Pancreas (tissue), 10 donors: ENCODE results near the gene C9. TPM values are rescaled to one million over a fixed set of nuclear protein-coding genes. Genes with fewer than 3 reads are reported as not detected.
"Not testable (repeated sequence)": the region's sequence is repeated elsewhere in the genome, so short reads cannot be mapped to it uniquely, and the experiment has no call there.

Experiments used
- ATAC-seq, 4 donors: fragments of 200-7000 bp; cut with Tn5 transposase; one replicate each; pipeline versions ENCODE4 v1.8.0 to v1.9.1; 2020; ENCODE audit warnings: mild to moderate bottlenecking in 4 of 4, moderate library complexity in 4 of 4
- DNase-seq, 6 donors: peaks; one replicate each; pipeline ENCODE4 v3.0.0-alpha.2; 2020
- FAIRE-seq: peaks from 2 replicates; lab custom pipeline; 2012; peaks lifted over from hg19 to GRCh38; lab: Jason Lieb, UNC
- H3K27ac ChIP-seq, 4 donors: fragments of 200-600 bp; sonication (generic); 1 replicate in 3 of 4; 2 replicates in 1 of 4; pipeline versions ENCODE4 v1.5.0 to v1.8.0; 2020
- H3K27me3 ChIP-seq, 4 donors: fragments of 200-600 bp; one replicate each; pipeline ENCODE4 v1.8.0; 2021
- H3K36me3 ChIP-seq, 3 donors: fragments of 200-600 bp; sonication (generic) in 1 of 3; one replicate each; pipeline versions ENCODE4 v1.5.0 to v1.8.0; 2020 to 2021
- H3K4me1 ChIP-seq, 3 donors: fragments of 200-600 bp; one replicate each; pipeline ENCODE4 v1.8.0; 2021
- H3K4me3 ChIP-seq, 4 donors: fragments of 200-600 bp; sonication (generic) in 2 of 4; one replicate each; pipeline versions ENCODE4 v1.5.0 to v1.8.0; 2020 to 2021
- H3K9me3 ChIP-seq, 4 donors: fragments of 200-600 bp; one replicate each; pipeline ENCODE4 v1.8.0; 2021
- WGBS, 2 donors: extraction: QIAGEN DNeasy Blood & Tissue Kit; methylation state at CpG; one replicate each; pipeline ENCODE4 v1.1.7; 2013; 5-methylcytosine and 5-hydroxymethylcytosine counted together
- intact Hi-C, 3 donors: fragments of 100-400 bp; cut with DNase I; formaldehyde crosslinking; loops; one replicate each; pipeline versions ENCODE4 v1.11.1 to v1.14.2; 2022
- polyA plus RNA-seq, 2 donors: library from polyadenylated mRNA; stranded (reverse); fragments of 200-250 nt; gene quantifications; one replicate each; pipeline ENCODE4 v1.2.3, GENCODE V29; 2013
- total RNA-seq, 6 donors: library from RNA; stranded (reverse); fragmentation: NEBNext Ultra II Directional in 4 of 6; extraction: Animal tissue kit (Norgen Biotek cat#: 25700) in 4 of 6; gene quantifications; one replicate each; pipeline versions ENCODE4 v1.2.1 to v1.2.4, GENCODE V29; 2021 to 2023
- TF ChIP-seq, protein P1 (sequence below), 4 donors: fragments of 200-600 bp; sonication (generic) in 3 of 4; IDR thresholded peaks; one replicate each; pipeline versions ENCODE4 v1.5.0 to v1.8.0; 2021; ENCODE audit warnings: antibody characterized with exemption in 4 of 4
- donor health status: healthy with polysubstance abuse.
- donor health status: DM: no; HTN: no; CAD: no; lungs with moderate emphysema.
- donor health status: DM: no; HTN: no; CAD: no.
- donor health status: control.
- donor health status: control.
- donor health status: Bipolar disorder and iron deficiency.
- donor health status: DM: yes; HTN: yes; CAD: no.
- donor health status: DM: no; HTN: no; CAD: no.
- donor health status: DM: no; HTN: no; CAD: no.
- donor health status: DM: yes; HTN: yes; CAD: no.

The C9 gene
- total and polyA plus RNA-seq, 8 donors, result 0.82 TPM; not detected in 7

DNA sequence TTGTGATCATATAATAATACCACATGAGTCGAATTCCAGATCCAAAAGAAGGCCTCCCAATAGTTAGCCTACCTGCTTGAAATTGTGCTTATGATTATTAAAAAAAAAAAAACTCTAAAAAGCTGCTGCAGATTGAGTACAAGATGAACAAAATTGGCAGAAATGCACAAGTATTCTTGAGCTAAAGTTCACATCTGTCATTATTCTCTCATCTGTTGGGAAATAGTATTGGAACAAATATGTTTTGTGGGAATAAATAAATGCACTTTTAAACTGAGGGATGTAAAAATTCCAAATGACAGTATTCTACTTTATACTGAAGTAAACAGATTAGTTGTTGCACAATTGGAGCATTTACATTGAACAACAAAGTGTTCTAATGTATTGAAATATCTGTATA, 44.7 kb upstream of the C9 start:
- no peak for ATAC-seq
- WGBS, 2 donors, result 33 to 40% methylated on average over 1 of the region's 1 CpG
- Histone ChIP-seq H3K27ac (no peak overlapping the region), H3K4me3 (no peak overlapping the region), H3K9me3 (no peaks in the 10 kb centered on the region), H3K36me3 (no peaks in the 10 kb centered on the region), H3K27me3 (no peaks in the 10 kb centered on the region), H3K4me1 (peaks cover 0 to 8% (median 4%) of the 10 kb centered on the region in 3 donors)
- FAIRE-seq, result no peak
- TF ChIP-seq, protein P1, sequence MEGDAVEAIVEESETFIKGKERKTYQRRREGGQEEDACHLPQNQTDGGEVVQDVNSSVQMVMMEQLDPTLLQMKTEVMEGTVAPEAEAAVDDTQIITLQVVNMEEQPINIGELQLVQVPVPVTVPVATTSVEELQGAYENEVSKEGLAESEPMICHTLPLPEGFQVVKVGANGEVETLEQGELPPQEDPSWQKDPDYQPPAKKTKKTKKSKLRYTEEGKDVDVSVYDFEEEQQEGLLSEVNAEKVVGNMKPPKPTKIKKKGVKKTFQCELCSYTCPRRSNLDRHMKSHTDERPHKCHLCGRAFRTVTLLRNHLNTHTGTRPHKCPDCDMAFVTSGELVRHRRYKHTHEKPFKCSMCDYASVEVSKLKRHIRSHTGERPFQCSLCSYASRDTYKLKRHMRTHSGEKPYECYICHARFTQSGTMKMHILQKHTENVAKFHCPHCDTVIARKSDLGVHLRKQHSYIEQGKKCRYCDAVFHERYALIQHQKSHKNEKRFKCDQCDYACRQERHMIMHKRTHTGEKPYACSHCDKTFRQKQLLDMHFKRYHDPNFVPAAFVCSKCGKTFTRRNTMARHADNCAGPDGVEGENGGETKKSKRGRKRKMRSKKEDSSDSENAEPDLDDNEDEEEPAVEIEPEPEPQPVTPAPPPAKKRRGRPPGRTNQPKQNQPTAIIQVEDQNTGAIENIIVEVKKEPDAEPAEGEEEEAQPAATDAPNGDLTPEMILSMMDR (IDR thresholded peaks at IDR 0.05), result no peak
- intact Hi-C loops, result no loop called here
- DNase-seq, result no peak

DNA sequence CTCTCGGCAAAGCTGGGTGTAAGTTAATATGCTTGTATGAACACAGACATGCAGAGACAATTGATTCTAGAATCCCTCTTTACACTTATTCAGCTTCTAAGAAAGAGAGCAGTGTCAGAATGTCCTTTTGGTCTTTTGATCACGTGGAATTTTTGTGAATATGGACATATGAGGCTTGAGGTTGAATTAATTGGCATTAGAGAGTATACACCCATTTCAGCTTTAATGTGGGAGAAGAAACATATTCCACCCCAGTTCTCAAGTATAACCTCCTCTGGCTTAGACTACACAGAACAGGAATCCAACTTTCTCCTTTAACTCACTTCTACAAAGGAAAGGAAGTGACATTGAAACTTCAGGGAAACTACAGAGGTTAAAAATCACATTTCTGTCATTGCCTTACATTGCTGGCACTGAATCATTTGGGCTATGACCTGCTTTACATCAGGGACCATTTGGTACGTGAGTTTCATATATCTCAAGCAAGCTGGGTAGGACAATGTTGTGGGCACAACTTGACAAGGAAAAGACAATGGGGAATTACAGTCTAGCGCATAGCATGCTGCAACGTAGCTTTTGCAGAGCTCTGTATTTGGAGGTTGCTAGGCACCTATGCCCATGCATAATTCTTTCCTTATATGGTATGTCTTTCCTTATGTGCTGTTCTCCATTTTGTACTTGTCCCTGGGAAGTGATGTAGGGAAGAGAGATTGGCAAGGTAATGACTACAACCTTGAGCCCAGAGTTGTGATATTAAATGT, 41.0 kb upstream of the C9 start:
- FAIRE-seq (no peak), DNase-seq (no peak), ATAC-seq (no peak)
- H3K9me3 ChIP-seq, result no peaks in the 10 kb centered on the region
- intact Hi-C loops, result no loop called here
- H3K27ac ChIP-seq, result no peak overlapping the region
- H3K36me3 ChIP-seq, result no peaks in the 10 kb centered on the region
- 58% methylated on average over 5 of the region's 5 CpGs for WGBS, 2 donors
- no peaks in the 10 kb centered on the region for H3K27me3 ChIP-seq
- H3K4me3 ChIP-seq, result no peak overlapping the region
- peaks cover 0 to 7% (median 0%) of the 10 kb centered on the region in 3 donors for H3K4me1 ChIP-seq
- TF ChIP-seq, protein P1 (IDR thresholded peaks at IDR 0.05), result no peak

DNA sequence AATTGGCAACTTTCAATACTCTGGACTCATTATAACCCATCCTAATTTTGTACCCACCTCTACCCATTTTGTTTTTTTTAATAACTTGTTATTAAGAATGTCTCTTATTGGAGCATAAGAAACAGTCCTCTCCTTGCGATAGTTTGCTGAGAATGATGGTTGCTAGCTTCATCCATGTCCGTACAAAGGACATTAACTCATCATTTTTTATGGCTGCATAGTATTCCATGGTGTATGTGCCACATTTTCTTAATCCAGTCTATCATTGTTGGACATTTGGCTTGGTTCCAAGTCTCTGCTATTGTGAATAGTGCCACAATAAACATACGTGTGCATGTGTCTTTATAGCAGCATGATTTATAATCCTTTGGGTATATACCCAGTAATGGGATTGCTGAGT, 39.5 kb upstream of the C9 start:
- DNase-seq, FAIRE-seq, H3K4me1 ChIP-seq, intact Hi-C loops, ATAC-seq, H3K9me3 ChIP-seq, H3K27me3 ChIP-seq, H3K27ac ChIP-seq, H3K36me3 ChIP-seq, H3K4me3 ChIP-seq: not testable (repeated sequence)
- WGBS, 2 donors, result 69 to 94% methylated on average over 3 of the region's 3 CpGs

DNA sequence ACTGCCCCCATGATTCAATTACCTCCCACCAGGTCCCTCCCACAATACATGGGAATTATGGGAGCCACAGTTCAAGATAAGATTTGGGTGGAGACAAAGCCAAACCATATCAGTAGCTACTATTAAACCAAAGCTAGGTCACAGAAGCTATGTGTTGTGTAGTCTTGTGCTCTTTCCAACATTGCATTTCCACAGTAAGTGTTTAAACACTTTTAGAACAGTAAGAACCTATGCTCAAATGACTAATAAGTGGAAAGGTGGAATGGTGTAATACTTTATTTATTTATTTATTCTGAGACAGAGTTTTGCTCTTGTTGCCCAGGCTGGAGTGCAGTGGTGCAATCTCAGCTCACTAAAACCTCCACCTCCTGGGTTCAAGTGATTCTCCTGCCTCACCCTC, 37.8 kb upstream of the C9 start:
- ATAC-seq, FAIRE-seq, H3K4me1 ChIP-seq, H3K36me3 ChIP-seq, H3K27me3 ChIP-seq, intact Hi-C loops, H3K27ac ChIP-seq, H3K9me3 ChIP-seq, DNase-seq, H3K4me3 ChIP-seq: not testable (repeated sequence)

DNA sequence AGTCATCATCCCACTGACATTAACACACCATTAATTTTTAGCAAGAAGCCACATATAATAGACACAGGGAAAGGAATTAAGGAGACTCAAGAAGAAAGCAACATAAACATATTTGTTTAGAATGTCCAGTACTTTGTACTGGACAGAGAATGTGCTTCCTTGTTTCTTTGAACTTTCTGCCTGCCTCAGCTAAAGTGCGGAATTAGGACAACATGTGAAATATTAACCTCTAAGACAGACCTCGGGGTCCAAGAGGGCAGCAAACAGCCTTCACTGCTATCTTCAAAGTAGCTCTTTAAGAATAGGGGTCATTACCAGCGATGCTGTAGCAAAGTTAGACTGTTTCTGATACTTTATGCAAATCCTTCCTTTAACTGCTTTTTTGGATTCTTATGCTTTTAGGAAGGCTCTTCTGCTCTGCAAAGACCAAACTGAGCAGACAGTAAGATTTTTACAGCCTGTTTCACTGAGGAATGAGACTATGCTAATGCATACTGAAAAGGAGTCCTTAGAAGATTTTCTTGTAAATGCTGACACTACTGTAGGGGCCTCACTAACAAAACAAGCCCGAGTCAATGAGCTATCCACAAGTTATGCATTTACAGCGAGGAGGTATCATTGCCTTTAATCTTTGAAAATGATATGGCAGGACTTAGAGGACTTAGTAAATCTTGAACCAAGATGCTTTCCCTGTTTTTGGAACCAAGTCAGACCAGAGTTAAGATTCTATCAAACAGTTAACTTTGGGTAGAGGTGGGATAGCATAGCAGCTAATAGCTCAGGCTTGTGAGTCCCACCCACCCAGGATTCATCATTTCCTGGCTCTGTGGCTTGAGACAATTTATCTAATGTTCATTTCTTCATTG, 36.7 kb upstream of the C9 start:
- WGBS, 2 donors, result 35 to 41% methylated on average over 5 of the region's 5 CpGs
- ATAC-seq (peak in 2 of 4 donors; percentile 40), DNase-seq (no peak), FAIRE-seq (no peak)
- Histone ChIP-seq H3K9me3 (no peaks in the 10 kb centered on the region), H3K27me3 (no peaks in the 10 kb centered on the region), H3K36me3 (no peaks in the 10 kb centered on the region), H3K4me1 (peaks cover 0 to 4% (median 0%) of the 10 kb centered on the region in 3 donors), H3K4me3 (no peak overlapping the region), H3K27ac (peak overlapping the region in 2 of 4 donors; percentile 7 to 22)
- intact Hi-C loops, result no loop called here
- TF ChIP-seq, protein P1 (IDR thresholded peaks at IDR 0.05), result no peak
